Nucleus accumbens (tissue), 56 donors: ENCODE results near the gene NAALADL2.
"Not testable (repeated sequence)": the region's sequence is repeated elsewhere in the genome, so short reads cannot be mapped to it uniquely, and the experiment has no call there.

Source experiments
- DNase-seq, 56 donors: peaks; one replicate each; lab custom pipeline; 2025; lab: John Stamatoyannopoulos, UW

NAALADL2 gene

DNA sequence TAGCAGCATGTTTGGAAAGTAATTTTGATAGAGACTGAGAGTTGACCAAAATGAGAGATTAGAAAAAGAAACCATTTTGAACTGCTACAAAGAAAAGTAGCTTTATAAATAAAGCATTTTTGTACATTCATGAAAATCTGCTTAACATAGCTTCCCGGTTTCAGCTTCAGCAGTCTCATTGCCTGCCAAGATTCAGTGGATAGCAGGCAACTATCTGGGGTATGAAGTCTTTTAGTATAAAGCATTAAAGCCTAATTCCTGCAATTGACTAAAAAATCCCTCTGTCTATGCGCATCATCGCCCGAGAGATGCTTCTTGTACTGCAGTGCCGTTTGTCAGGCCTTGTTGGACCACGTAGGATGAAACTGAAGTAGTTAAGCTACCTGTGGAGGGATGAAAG is 588.4 kb downstream of the NAALADL2 start:
- no peak for DNase-seq

- DNase-seq, result no peak
Measured at GRCh38 chr3:175453361-175453760, 594.2 kb downstream of the NAALADL2 start.

DNA sequence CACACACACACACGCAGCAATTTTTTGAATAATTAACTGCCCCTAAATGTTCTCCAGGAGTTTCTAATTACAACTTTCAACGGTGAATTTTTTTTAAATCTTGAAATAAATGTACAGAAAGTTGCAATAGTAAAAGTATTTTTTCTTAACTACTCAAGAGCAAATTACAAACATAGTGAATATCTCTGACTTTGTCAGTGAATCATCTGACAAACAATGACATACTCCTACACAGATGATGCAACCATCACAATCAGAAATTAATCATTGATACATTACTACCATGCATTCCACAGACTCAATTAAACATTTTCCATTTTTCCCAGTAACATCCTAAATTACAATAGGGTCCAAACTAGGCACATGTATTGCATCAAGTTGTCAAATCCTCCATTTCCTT is 597.3 kb downstream of the NAALADL2 start:
- no peak for DNase-seq

DNA sequence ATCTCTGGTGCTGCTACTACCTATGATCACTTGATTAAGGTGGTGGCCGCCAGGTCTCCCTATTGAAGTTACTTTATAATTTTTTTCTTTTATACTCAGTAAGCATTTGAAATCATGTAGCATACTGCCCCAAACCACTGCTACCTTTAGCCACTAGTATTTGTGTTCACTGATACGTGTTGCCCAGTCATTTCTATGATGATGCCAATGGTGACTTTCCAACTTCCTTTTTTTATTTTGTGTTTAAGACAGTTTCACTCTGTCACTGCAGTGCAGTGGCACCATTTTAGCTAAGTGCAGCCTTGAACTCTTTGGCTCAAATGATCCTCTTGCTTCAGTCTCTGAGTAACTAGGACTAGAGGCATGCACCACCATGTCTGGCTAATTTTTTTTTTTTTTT is 598.2 kb downstream of the NAALADL2 start:
- DNase-seq, result no peak

- not testable (repeated sequence) for DNase-seq
Measured at GRCh38 chr3:175460849-175461399, 601.8 kb downstream of the NAALADL2 start.

DNA sequence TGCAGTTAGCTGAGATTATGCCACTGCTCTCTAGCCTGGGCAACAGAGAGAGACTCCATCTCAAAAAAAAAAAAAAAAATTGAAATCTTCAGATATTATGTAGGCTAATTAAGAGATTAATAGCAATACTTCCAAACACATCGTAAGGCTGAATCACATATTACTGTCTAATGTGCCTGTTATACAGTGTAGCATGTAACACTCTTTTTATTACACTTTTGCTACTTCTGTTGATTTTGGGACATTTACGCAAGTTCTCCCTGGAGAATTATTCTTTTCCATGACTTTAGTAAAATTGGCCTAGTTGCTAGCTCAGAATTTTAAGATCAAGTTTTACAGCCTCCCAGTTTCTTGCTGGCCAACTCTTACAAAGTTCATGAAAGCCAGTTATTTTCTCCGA is 605.2 kb downstream of the NAALADL2 start:
- DNase-seq, result no peak

GRCh38 chr3:175469124-175469523 is 610.0 kb downstream of the NAALADL2 start:
- DNase-seq, result no peak

DNA sequence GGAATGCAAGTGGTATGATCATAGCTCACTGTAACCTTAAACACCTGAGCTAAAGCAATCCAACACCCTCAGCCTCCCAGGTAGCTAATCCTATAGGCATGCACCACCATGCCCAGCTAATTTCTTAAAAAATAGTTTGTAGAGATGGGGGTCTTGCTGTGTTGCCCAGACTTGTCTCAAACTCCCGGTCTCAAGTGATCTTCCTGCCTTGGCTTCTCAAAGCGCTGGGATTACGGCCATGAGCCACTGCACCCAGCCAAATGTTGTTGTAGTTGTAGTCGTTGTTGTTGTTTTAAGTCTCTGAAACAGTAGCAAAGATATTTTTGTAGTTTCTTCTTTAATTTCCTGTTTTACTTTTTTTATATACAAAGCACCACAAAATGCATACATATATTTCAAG is 616.6 kb downstream of the NAALADL2 start:
- no peak for DNase-seq

GRCh38 chr3:175476489-175476888 is 617.4 kb downstream of the NAALADL2 start:
- DNase-seq, result no peak

DNA sequence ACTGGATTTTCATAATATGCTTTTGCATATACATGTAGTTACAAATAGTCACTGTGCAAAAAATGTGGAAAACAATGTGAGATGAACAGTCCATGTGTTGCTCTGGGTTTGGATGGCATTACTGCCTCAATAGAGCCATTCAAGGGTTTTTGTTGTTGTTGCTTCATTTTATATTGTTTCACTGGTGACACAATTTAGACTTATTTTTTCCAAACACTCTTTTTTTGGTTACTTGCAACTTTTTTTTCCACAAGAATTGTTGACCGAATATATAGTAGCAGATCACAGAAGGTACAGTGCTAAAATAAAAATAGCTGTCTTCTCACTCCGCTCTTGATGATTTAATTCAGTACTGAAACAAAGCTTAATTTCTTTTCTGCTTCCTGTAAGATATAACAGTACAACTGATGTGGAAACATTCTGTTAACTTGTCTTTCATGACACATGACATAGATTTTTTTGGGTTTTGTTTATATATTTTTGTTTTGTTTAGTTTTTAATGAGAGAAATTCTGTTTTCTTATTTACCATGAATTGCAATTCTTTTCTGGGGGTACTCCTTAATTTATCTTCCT is 618.6 kb downstream of the NAALADL2 start:
- no peak for DNase-seq

- DNase-seq, result no peak
Measured at GRCh38 chr3:175478301-175478700, 619.2 kb downstream of the NAALADL2 start.

- DNase-seq, result no peak
Measured at GRCh38 chr3:175479175-175479574, 620.0 kb downstream of the NAALADL2 start.

DNA sequence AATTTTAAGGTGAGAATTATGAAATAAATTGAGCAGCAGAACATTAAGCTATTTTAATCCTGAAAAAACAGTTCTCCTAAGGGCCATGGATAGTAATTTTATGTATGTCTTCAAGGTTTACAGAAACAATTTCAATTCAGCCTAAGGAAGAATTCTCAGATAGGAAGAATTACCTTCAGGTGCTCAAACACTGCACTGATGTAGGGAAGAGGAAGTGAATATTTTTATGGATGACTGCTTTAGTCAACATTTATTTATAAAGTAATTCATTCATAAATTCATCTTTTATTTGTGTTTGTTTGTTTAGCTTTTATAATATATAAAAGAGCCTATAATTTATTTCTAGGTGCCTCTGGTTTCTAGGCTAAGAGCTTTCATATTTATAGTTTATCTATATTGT is 620.7 kb downstream of the NAALADL2 start:
- DNase-seq, result no peak

DNA sequence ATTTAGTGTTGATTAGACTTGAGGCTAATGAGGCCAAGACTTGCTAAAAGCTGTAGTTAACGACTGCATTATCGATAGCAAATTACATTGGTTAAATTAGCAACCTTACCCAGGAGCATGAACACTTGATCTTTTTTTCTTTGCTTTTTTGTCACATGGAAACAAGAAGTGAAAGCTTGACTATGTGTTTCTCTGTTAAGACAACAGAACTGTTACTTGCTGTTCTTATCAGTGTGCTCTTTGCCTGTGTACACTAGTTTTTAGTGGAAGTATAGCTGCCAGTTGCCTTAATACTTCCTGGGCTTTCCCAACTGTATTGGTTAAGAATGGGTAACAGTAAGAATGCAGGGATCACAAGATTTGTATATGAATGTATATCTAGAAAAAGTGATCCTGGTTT is 625.5 kb downstream of the NAALADL2 start:
- no peak for DNase-seq

DNA sequence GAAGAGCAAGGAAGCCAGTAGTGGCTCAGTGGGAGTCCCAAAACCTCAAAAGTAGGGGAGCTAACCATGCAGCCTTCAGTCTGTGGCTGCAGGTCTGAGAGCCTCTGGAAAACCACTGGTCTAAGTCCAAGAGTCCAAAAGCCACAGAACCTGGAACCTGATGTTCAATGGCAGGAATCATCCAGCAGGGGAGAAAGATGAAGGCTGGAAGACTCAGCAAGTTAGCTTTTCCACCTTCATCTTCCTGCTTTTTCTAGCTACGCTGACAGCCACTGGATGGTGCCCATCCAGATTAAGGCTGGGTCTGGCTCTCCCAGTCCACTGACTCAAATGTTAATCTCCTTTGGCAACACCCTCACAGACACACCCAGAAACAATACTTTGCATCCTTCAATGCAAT is 626.3 kb downstream of the NAALADL2 start:
- DNase-seq, result no peak

GRCh38 chr3:175486255-175486654 is 627.1 kb downstream of the NAALADL2 start:
- no peak for DNase-seq

DNA sequence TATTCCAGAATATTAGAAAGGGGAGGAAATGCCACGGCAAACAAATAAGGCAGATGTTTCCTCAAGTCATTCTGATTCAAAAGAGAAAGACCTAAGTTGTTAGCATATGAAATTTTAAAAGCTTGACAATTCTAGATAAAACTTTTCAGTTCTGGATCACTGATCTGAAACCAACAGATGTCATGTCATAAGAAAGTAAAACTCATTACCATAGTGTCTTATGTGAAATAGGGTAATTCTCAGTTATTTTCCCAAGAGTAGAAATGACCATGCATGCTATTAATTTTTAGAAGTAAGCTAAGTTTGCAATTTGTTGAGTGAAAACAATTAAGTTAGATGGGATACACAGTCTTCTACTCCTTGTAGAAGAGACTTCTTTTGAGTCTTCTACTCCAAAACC is 630.3 kb downstream of the NAALADL2 start:
- DNase-seq, result no peak

- no peak for DNase-seq
Measured at GRCh38 chr3:175493301-175493700, 634.2 kb downstream of the NAALADL2 start.

- no peak for DNase-seq
Measured at GRCh38 chr3:175495331-175495730, 636.2 kb downstream of the NAALADL2 start.

- DNase-seq, result no peak
Measured at GRCh38 chr3:175502155-175502554, 643.0 kb downstream of the NAALADL2 start.

DNA sequence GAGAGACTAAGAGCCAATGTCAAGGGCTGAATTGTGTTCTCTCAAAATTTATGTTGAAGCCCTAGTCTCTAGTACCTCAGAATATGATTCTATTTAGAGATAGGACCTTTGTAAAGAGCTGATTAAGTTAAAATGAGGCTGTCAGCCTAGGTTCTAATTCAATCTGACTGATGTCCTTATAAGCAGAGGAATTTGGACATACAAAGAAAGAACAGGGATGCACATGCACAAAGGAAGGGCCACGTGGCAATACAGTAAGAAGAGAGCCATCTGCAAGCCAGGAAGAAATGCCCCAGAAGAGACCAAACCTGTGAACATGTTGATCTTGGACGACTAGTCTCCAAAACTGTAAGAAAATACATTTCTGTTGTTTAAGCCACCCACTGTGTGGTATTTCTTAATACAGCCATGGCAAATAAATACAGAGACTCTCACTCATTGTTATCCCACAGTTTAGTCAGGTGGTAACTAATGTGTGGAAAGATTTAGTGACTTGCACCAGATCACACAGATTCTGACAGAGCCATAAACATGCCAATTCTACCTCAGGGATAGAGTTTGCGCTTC is 652.2 kb downstream of the NAALADL2 start:
- DNase-seq, result no peak

DNA sequence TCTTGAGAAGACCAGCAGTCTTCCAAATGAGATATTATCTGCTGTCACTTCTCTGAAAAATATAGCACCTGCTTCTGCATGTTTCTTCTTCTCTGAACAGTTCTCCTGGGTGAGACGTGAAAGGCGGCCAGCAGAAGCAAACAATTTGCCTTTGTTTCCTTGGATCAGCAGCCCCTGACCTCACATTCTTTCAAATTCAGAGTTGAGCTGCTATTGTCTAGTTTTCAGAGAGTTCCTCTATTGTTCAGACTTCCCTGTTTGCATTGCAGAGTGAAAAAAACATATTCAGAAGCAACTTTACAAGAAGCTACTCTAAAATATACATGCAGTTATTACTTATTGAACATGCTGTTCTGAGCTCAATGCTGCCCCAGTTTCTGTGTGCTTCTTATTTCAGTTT is 653.6 kb downstream of the NAALADL2 start:
- DNase-seq, result peak in 43 of 56 donors; percentile 0 to 61 (median 31)

DNA sequence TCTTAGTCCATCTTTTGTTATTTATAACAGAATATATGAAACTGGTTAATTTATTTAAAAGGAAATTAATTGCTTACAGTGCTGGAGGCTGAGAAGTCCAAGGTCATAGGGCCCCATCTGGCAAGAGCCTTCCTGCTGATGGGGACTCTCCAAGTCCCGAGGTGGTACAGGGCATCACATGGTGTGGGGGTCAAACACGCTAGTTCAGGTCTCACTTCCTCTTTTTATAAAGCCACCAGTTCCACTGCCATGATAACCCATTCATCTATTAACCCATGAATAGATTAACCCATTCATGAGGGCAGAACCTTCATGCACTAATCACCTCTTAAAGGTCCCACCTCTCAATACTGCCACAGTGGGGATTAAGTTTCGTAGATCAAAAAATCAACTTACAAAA is 659.3 kb downstream of the NAALADL2 start:
- no peak for DNase-seq
